Smooth muscle cell (in vitro differentiated cells): ENCODE data around the gene MAGEB16. TPM values are rescaled to one million over a fixed set of nuclear protein-coding genes. Genes with fewer than 3 reads are reported as not detected.

ENCODE experiments used
- DNase-seq: peaks from one replicate; lab custom pipeline; 2025; ENCODE audit not compliant: unreplicated experiment; lab: John Stamatoyannopoulos, UW
- H2AFZ ChIP-seq: fragments of 200-600 bp; sonication (generic); 2 replicates; pipeline ENCODE4 v1.6.0; 2016; ENCODE audit warnings: antibody characterized with exemption, low read depth, mild to moderate bottlenecking
- H3F3A ChIP-seq: fragments of 200-600 bp; sonication (generic); 2 replicates; pipeline ENCODE4 v1.6.0; 2017; ENCODE audit warnings: antibody characterized with exemption, low read depth
- H3K27ac ChIP-seq: fragments of 200-600 bp; sonication (generic); 2 replicates; pipeline ENCODE4 v1.5.1; 2016; ENCODE audit warnings: low read depth, mild to moderate bottlenecking
- H3K27me3 ChIP-seq: fragments of 200-600 bp; sonication (generic); 2 replicates; pipeline ENCODE4 v1.6.1; 2016; ENCODE audit warnings: low read depth, mild to moderate bottlenecking
- H3K36me3 ChIP-seq: fragments of 200-600 bp; sonication (generic); 2 replicates; pipeline ENCODE4 v1.5.1; 2016; ENCODE audit warnings: low read depth
- H3K4me1 ChIP-seq: fragments of 200-600 bp; sonication (generic); 2 replicates; pipeline ENCODE4 v1.5.1; 2016; ENCODE audit warnings: low read depth
- H3K4me2 ChIP-seq: fragments of 200-600 bp; sonication (generic); 2 replicates; pipeline ENCODE4 v1.6.0; 2016; ENCODE audit warnings: mild to moderate bottlenecking
- H3K4me3 ChIP-seq: fragments of 200-600 bp; sonication (generic); 2 replicates; pipeline ENCODE4 v1.5.1; 2016; ENCODE audit warnings: mild to moderate bottlenecking
- H3K79me2 ChIP-seq: fragments of 200-600 bp; sonication (generic); 2 replicates; pipeline ENCODE4 v1.6.0; 2016; ENCODE audit warnings: low read depth, mild to moderate bottlenecking
- H3K9ac ChIP-seq: fragments of 200-600 bp; sonication (generic); 2 replicates; pipeline ENCODE4 v1.6.0; 2016; ENCODE audit warnings: low read depth
- H3K9me3 ChIP-seq: fragments of 200-600 bp; sonication (generic); replicated peaks from 2 replicates; pipeline ENCODE4 v1.5.1; 2016; ENCODE audit warnings: low read depth
- H4K20me1 ChIP-seq: fragments of 200-600 bp; sonication (generic); 2 replicates; pipeline ENCODE4 v1.6.0; 2016; ENCODE audit warnings: low read depth
- WGBS: methylation state at CpG from one replicate; pipeline ENCODE4 v1.1.7; 2016; ENCODE audit warnings: low lambda C conversion rate; 5-methylcytosine and 5-hydroxymethylcytosine counted together
- polyA plus RNA-seq: library from polyadenylated mRNA; unstranded; fragments of >200 nt; fragmentation: Nextera tagmentation; extraction: Ambion mirVana; gene quantifications from 2 replicates; pipeline ENCODE4 v1.2.1, GENCODE V29; 2016
- total RNA-seq: library from RNA; depleted of rRNA; stranded (reverse); fragments of >200 nt; gene quantifications from 2 replicates; pipeline ENCODE4 v1.2.3, GENCODE V29; 2014
- TF ChIP-seq, protein P1 (sequence below): fragments of 200-600 bp; sonication (generic); IDR thresholded peaks from 2 replicates; pipeline ENCODE4 v1.5.1; 2017; ENCODE audit warnings: borderline replicate concordance, mild to moderate bottlenecking, antibody characterized with exemption; ENCODE audit not compliant: insufficient read depth, poor library complexity, severe bottlenecking

Gene MAGEB16
- total and polyA plus RNA-seq, 2 experiments from 2014 or later, result not detected

DNA sequence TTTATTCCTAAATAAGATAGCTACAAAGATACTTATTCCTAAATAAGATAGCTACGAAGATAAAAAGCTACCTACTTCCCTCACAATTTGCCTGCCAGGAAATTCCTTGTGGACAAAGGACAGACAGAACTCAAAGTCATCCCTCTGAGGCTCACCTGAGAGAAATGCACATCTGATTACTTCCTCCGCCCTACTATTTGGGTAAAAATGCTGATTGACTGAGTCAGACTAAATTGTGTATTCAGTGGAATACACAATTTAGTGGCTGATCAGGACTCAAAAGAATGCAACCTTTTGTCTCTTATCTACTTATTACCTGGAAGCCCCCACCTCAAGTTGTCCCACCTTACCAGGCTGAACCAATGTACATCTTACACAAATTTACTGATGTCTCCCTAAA lies 10.3 kb upstream of the MAGEB16 start:
- no peak for DNase-seq
- Histone ChIP-seq H3K4me3 (no peak overlapping the region), H4K20me1 (no peaks in the 10 kb centered on the region), H3K4me1 (no peaks in the 10 kb centered on the region), H3K9ac (no peak overlapping the region), H3K27ac (no peak overlapping the region), H3K36me3 (no peaks in the 10 kb centered on the region), H3K79me2 (no peaks in the 10 kb centered on the region), H2AFZ (no peak overlapping the region), H3K27me3 (no peaks in the 10 kb centered on the region), H3F3A (no peaks in the 10 kb centered on the region), H3K4me2 (no peak overlapping the region), H3K9me3 (no peaks in the 10 kb centered on the region)
- 70% methylated on average over 2 of the region's 2 CpGs for WGBS
- TF ChIP-seq, protein P1, sequence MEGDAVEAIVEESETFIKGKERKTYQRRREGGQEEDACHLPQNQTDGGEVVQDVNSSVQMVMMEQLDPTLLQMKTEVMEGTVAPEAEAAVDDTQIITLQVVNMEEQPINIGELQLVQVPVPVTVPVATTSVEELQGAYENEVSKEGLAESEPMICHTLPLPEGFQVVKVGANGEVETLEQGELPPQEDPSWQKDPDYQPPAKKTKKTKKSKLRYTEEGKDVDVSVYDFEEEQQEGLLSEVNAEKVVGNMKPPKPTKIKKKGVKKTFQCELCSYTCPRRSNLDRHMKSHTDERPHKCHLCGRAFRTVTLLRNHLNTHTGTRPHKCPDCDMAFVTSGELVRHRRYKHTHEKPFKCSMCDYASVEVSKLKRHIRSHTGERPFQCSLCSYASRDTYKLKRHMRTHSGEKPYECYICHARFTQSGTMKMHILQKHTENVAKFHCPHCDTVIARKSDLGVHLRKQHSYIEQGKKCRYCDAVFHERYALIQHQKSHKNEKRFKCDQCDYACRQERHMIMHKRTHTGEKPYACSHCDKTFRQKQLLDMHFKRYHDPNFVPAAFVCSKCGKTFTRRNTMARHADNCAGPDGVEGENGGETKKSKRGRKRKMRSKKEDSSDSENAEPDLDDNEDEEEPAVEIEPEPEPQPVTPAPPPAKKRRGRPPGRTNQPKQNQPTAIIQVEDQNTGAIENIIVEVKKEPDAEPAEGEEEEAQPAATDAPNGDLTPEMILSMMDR, result no peak

DNA sequence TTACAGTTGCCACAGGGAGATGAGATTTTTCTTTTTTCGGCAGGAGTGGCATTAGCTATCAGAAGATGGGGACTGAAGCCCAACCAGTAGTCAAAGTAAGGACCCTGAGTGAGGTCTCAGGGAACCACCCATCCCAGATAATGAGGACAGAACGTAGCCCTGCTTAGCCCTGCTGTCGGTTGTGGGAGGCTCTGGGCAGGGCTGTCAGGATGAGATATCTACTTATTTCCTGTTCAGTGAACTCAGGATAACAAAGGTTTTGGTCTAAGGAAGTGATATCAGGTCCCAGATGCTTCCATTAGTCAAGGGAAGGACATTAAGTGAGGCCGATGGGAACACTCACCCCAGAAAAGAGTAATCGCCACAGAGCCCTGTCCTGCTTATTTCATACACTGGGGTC lies 2.3 kb downstream of the MAGEB16 start:
- Histone ChIP-seq H3K27me3 (no peaks in the 10 kb centered on the region), H3K9ac (no peak overlapping the region), H3K9me3 (no peaks in the 10 kb centered on the region), H2AFZ (no peak overlapping the region), H4K20me1 (no peaks in the 10 kb centered on the region), H3K27ac (no peak overlapping the region), H3F3A (no peaks in the 10 kb centered on the region), H3K36me3 (no peaks in the 10 kb centered on the region), H3K4me3 (no peak overlapping the region), H3K79me2 (no peaks in the 10 kb centered on the region), H3K4me1 (no peaks in the 10 kb centered on the region), H3K4me2 (no peak overlapping the region)
- TF ChIP-seq, protein P1, result no peak
- WGBS, result 81% methylated on average over 5 of the region's 5 CpGs
- DNase-seq, result no peak

DNA sequence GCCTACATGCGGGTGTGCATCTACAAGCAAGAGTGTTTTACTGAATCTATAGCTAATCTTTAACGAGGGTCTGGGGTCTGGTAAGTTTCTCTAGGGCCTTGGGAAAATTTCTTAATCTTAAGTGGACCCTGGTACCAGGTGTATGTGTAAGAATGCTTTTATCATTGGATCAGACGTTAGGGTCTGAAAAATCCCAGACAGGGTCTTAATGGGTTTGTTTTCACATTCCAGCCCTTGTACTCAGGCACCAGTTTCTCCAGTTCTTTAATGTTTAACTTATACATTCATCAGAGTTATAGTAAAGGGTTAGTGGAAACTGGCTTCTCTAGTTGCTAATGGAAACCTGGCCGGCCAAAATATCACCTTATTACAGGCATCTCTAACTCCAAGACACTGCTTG lies 11.6 kb downstream of the MAGEB16 start:
- no peaks in the 10 kb centered on the region for H3K79me2 ChIP-seq
- no peaks in the 10 kb centered on the region for H3F3A ChIP-seq
- no peak overlapping the region for H3K27ac ChIP-seq
- no peak overlapping the region for H3K9ac ChIP-seq
- no peaks in the 10 kb centered on the region for H3K27me3 ChIP-seq
- WGBS, result 71% methylated on average over 4 of the region's 4 CpGs
- no peaks in the 10 kb centered on the region for H3K36me3 ChIP-seq
- H3K4me2 ChIP-seq, result no peak overlapping the region
- TF ChIP-seq, protein P1, result no peak
- H4K20me1 ChIP-seq, result no peaks in the 10 kb centered on the region
- H3K9me3 ChIP-seq, result no peaks in the 10 kb centered on the region
- H3K4me3 ChIP-seq, result no peak overlapping the region
- H2AFZ ChIP-seq, result no peak overlapping the region
- H3K4me1 ChIP-seq, result no peaks in the 10 kb centered on the region
- DNase-seq, result no peak

DNA sequence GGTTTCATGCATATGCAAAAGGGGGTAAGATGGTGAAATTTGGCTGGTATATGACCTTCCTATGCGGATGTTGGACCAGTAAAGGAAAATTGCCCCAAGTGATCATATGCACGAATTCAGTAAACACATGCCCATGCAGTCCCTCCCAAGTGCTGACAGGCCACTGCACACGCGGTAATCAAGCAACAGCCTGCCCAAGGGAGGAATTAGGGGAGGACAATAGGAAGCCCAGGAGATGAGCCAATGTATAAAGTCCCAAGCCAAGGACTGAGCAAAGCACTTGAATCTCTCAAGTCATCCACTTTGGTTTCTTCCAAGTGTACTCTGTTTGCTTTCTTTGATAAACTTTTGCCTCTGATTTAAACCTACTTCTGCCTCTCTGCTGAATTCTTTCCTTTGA lies 21.1 kb downstream of the MAGEB16 start:
- Histone ChIP-seq H3K4me3 (no peak overlapping the region), H3K4me1 (no peaks in the 10 kb centered on the region), H4K20me1 (no peaks in the 10 kb centered on the region), H3K27me3 (no peaks in the 10 kb centered on the region), H3F3A (no peaks in the 10 kb centered on the region), H3K4me2 (no peak overlapping the region), H3K9me3 (peaks cover 3% of the 10 kb centered on the region), H2AFZ (no peak overlapping the region), H3K9ac (no peak overlapping the region), H3K27ac (no peak overlapping the region), H3K36me3 (no peaks in the 10 kb centered on the region), H3K79me2 (no peaks in the 10 kb centered on the region)
- WGBS, result 62% methylated on average over 4 of the region's 4 CpGs
- DNase-seq, result no peak
- TF ChIP-seq, protein P1, result no peak
